ENCODE results near the gene UGGT2. TPM values are rescaled to one million over a fixed set of nuclear protein-coding genes. Genes with fewer than 3 reads are reported as not detected.

Gene UGGT2
- total and polyA plus RNA-seq, 9 of the 15 experiments (the other 6 are each of a cell fraction or from before 2014, with no cell fraction given), result 3.5 to 24.5 (median 18.3) TPM

- Histone ChIP-seq H3K79me2 (ENCODE audit: control insufficient read depth, insufficient read depth, low read length) (no peaks in the 10 kb centered on the region), H3K36me3 (ENCODE audit: control insufficient read depth, insufficient read depth, low read length) (no peaks in the 10 kb centered on the region), H3K9me3 (replicated peaks; ENCODE audit: control insufficient read depth, insufficient read depth, low read depth, low read length) (no peaks in the 10 kb centered on the region; the same call in 1 of the 2 replicates), H3K4me3 (no peak overlapping the region), H3K27me3 (ENCODE audit: control insufficient read depth in 2 of 2, insufficient read depth in 2 of 2, low read length in 2 of 2) (no peaks in the 10 kb centered on the region), H3K27ac (ENCODE audit: extremely low read depth, low read depth, low read length) (no peak overlapping the region), H4K20me1 (replicated peaks; ENCODE audit: control insufficient read depth, insufficient read depth, low read length) (no peaks in the 10 kb centered on the region), H3K4me1 (replicated peaks in 1 of 2; ENCODE audit: control insufficient read depth in 2 of 2, insufficient read depth in 2 of 2, low read length in 2 of 2) (no peaks in the 10 kb centered on the region), H3K9ac (ENCODE audit: insufficient read depth in 1 of 2, low read depth in 2 of 2, low read length in 2 of 2) (no peak overlapping the region), H3K4me2 (ENCODE audit: insufficient read depth, low read length) (no peak overlapping the region), H3K9me1 (ENCODE audit: control insufficient read depth, insufficient read depth, low read length) (no peaks in the 10 kb centered on the region), H2AFZ (ENCODE audit: low read depth, low read length) (no peak overlapping the region)
- CTCF ChIA-PET (ENCODE audit: low intra/inter-chr PET ratio), result interaction anchor here (1.1 kb wide), 1 partner anchor 1213 kb away, joined by 4 read pairs; no protein-coding TSS in a partner anchor
- in situ Hi-C loops (cut with MboI), result loop anchor here (10.0 to 25.0 kb wide), 2 partner anchors 218 to 296 kb away; no protein-coding TSS in a partner anchor
- intact Hi-C loops (cut with micrococcal nuclease), result loop anchor here (5.0 to 10.0 kb wide), 2 partner anchors 131 to 1132 kb away; no protein-coding TSS in a partner anchor
- no peak for FAIRE-seq
- 70% methylated on average over 1 of the region's 1 CpG for WGBS (ENCODE audit: insufficient coverage, low coverage, missing lambda C conversion rate)
- BruUV-seq (replicated peaks), result no TSS peak
- POLR2A ChIA-PET, result interaction anchor here (0.6 kb wide), 1 partner anchor 1160 kb away, joined by 3 read pairs; no protein-coding TSS in a partner anchor
- TF ChIP-seq RBBP5 (IDR thresholded peaks at IDR 0.05; ENCODE audit: borderline replicate concordance, insufficient read depth, low read length, poor library complexity, severe bottlenecking) (no peak), PCBP1 (IDR thresholded peaks at IDR 0.05; ENCODE audit: low read depth, low read length, poor library complexity, severe bottlenecking) (no peak), MYNN (IDR thresholded peaks at IDR 0.05) (no peak), MYNN (CRISPR knock-in tag; IDR thresholded peaks at IDR 0.05) (no peak), FOSL1 (tag; conservative IDR thresholded peaks at IDR 0.05) (no peak), E2F1 (CRISPR knock-in tag; IDR thresholded peaks at IDR 0.05) (no peak), PHTF2 (CRISPR knock-in tag; IDR thresholded peaks at IDR 0.05) (no peak), MCM3 (IDR thresholded peaks at IDR 0.05) (no peak), MLX (CRISPR knock-in tag; conservative IDR thresholded peaks at IDR 0.05) (no peak), SMAD1 (IDR thresholded peaks at IDR 0.05; ENCODE audit: low read depth, low read length, partially characterized antibody) (no peak), ATF4 (CRISPR knock-in tag; IDR thresholded peaks at IDR 0.05) (no peak), NRF1 (conservative IDR thresholded peaks at IDR 0.05 in 1 of 2, IDR thresholded peaks at IDR 0.05 in 1 of 2) (no peak), SRSF9 (IDR thresholded peaks at IDR 0.05; ENCODE audit: borderline replicate concordance, low read depth, low read length) (no peak), STAT5A (IDR thresholded peaks at IDR 0.05; ENCODE audit: borderline replicate concordance, low read length) (no peak), ZC3H8 (IDR thresholded peaks at IDR 0.05) (no peak), ZNF766 (CRISPR knock-in tag; conservative IDR thresholded peaks at IDR 0.05) (no peak), FOXJ2 (tag; IDR thresholded peaks at IDR 0.05) (no peak), FOXP4 (CRISPR knock-in tag; IDR thresholded peaks at IDR 0.05; ENCODE audit: borderline replicate concordance) (no peak)
- no peak for ATAC-seq
- DNase-seq (ENCODE audit: extremely low read depth in 1 of 4, low spot score in 3 of 4), result no peak
These were observed 220.1 kb downstream of the UGGT2 start for GRCh38 chr13:95833126-95833525.
